ENCODE results near the gene DNAH2.

The DNAH2 gene

GRCh38 chr17:7875804-7876370 lies 158.3 kb downstream of the DNAH2 start:
- no peak for DNase-seq (ENCODE audit: low read depth)

DNA sequence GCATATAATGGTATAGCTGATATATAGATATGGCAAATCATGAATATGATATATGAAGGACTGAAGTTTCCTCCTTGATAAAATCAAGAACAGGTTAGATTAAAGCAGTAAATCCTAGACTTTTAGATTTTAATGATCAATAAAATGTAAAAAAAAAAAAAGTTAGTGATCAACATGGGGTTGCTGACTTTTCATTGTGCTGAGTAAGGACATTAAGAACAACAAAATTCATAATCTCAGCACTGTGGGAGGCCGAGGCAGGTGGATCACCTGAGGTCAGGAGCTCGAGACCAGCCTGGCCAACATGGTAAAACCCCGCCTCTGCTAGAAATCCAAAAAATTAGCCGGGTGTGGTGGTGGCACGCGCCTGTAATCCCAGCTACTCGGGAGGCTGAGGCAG lies 160.7 kb downstream of the DNAH2 start:
- no peak for DNase-seq (ENCODE audit: low read depth)

GRCh38 chr17:7880076-7880868 lies 162.7 kb downstream of the DNAH2 start:
- no peak for DNase-seq (ENCODE audit: low read depth)

GRCh38 chr17:7881276-7882054 lies 163.9 kb downstream of the DNAH2 start:
- DNase-seq (ENCODE audit: low read depth) = no peak

DNA sequence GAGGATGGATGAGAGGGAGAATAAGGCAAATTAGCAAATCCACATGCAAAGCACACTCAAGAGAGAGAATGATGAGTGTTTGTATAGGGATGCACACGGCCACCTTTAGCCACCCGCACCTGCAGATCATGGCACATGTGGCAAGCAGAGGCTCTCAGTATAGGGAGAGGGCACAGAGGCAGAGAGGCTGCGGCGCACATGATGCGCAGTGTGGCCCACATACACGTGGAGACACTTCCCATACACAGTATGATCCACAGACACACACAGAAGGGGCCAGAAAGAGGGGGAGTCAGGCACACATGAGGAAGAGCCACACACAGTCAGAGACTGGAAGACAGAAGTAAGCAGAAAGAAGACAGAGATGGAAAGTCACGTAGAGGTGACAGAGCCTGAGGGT lies 164.5 kb downstream of the DNAH2 start:
- DNase-seq (ENCODE audit: low read depth) = no peak

GRCh38 chr17:7882629-7883028 lies 165.1 kb downstream of the DNAH2 start:
- DNase-seq (ENCODE audit: low read depth) = no peak

All from activated T-helper 9 cell treated with anti-CD3 and anti-CD28 coated beads, Interleukin-2, amount 50 U/mL, for 16 hours (primary cell).